Superior temporal gyrus (tissue), 1 donor: ENCODE results near the gene PPP2R2C.

Experiments used
- DNase-seq: peaks from one replicate; pipeline ENCODE4 v3.0.0-alpha.2; 2016; ENCODE audit errors: extremely low spot score

The PPP2R2C gene

DNA sequence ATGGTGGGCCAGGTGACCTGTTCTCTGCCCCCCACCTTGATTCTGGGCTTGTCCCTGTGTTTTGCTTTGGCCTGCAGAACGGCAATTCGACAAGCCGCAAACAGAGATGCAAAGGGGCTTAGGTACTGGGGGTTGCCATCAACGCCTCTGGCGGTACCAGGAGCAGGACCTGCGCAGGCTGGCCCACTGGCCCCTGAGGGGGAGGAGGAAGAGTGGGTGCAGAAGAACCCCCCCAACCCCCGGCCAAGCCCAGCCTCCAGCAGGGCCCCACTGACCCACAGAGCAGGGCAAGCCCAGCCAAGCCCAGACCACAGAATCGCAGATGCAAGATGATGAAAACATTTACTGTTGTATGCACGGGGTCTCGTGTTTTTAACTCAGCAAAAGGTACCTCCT is 89.4 kb downstream of the PPP2R2C start:
- DNase-seq, result no peak

DNA sequence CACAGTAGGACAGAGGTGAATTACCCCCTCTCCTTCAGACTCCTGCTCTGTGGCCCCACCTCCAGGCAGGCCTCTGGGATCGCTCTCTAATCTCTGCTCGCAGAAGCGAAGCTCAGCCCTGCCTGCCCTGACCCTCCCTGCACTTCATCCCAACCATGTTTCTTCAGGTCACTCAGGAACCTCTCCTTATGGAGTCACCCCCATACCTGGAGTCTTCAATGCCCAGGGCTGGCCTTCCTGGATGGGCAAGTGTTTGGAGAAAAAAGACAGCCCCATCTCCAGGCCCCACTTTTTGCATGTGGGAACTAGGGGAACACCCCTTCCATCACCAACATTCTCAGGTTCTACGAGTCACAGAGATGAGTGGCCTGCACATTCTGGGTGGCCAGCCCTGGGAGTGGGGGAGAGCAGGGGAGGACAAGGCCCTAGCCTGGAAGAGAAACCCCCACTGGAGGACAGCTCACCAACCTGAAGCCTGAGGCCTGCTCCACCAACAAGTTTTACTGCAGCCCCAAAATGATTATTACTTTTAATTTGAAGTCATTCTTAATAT is 90.8 kb downstream of the PPP2R2C start:
- DNase-seq, result no peak

DNA sequence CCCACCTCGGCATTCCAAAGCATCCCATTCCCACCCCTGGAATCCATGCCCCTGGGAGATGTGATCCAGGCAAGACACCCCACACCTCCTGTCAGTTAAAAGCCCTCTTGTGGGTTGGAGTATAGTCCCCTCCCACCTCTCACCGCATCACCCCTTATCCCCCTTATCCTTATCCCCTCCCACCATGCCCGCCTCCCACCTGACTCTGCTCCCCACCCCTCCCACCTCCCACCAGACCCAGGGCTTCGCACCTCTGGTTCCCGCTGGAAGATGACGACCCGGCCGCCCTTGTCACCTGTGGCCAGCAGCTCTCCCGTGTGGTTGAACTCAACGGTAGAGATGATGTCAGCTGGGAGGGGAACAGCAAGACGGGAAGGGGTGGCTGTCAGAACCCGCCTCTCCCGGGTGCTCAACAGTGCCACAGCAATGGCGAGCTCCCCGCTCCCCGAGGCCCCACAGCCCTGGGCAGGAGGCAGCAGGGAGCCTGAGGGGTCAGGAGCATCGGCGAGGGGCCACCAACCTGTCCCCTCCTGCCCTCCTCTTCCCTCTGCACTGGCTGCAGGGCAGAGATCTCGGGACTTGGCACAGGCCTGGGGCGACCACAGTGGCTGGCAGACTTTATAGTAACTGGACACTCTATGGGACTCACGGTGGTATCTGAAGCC is 91.5 kb downstream of the PPP2R2C start:
- no peak for DNase-seq

DNA sequence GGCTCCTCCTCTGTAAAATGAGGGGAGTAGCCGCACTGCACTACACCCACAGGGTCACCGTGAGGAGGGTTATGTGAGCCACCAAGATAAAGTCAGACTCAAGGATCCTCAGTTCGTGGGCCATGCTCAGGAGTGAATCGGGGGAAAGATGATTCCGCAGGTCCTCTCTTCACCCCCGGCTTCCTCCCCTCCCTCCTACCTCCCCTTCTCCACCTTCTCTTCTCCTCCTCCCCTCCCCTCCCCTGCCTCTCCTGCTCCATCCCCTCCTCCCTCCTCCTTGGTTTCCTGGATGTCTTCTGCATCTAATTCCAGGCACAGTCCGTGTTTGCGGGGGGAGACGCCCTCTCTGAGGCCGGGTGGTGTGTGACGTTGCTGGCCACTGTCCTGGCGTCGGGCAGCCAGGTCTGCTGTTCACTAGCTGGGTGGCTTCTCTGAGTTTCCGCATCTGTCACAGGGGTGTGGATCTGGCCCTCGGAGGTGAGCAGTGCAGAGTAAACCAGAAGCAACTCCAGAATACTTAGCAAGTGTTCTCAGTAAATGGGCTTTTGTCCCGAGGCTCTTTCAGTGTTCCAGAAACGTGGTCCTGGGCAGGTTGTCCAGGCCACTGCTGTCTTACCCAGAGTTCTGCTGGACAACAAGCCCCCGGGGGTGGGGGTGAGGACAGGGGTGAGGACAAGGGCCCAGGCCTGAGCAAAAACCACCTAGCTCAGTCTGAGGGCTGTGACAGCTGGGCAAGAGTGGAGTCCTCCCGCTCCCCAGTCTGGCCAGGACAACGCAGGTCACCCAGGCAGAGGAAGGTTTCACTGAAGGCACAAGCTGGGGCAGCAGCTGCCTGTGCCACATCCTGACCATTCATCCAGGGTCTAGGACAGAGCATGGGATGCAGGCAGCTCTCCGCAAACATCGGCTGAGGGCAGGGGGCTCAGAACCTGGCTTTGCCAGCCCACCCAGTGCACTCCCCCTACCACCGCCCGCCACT is 92.4 kb downstream of the PPP2R2C start:
- DNase-seq, result no peak

DNA sequence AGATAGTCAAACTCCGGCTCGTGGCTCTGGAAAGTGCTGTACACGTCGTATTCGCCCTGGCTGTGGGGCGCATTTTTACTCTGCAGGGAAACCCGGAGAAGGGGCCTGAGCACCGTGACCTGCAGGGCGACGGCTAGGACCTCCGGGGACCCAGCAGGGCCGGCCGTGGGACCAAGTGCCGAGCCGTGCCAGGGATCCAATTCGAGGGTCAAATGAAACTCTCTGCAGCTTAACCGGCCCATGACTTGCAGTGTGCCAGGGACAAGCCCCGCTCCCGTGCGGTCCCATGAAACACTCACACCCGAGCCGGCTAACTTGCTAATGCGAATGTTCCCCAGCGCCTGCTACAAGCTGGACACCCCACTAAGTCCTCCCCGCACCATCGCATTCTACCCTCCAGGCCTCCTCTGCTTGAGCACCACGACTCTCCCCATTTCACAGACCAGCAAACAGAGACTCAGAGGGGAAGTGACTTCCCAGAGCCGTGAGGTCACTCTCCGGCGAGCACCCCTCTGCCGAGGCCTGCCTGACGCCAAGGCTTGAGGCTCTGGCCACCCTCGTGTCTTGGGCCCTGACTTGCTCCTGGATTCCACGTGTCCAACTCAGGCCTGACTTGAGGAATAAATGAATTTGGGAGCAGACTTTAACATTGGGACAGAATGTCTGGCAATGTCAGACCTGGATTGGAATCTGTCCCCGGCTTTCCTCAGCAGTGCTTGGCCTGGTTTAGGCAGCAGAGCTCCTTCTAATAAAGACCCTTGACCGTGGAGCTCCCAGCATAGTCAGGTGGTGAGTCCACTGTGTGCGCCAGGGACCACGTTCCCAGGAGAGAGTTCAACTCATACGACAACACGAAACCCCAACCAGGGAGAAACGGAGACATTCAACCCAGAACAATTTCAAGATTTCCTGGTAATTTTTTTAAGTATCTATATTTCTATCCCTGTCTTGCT is 93.6 kb downstream of the PPP2R2C start:
- DNase-seq, result no peak

DNA sequence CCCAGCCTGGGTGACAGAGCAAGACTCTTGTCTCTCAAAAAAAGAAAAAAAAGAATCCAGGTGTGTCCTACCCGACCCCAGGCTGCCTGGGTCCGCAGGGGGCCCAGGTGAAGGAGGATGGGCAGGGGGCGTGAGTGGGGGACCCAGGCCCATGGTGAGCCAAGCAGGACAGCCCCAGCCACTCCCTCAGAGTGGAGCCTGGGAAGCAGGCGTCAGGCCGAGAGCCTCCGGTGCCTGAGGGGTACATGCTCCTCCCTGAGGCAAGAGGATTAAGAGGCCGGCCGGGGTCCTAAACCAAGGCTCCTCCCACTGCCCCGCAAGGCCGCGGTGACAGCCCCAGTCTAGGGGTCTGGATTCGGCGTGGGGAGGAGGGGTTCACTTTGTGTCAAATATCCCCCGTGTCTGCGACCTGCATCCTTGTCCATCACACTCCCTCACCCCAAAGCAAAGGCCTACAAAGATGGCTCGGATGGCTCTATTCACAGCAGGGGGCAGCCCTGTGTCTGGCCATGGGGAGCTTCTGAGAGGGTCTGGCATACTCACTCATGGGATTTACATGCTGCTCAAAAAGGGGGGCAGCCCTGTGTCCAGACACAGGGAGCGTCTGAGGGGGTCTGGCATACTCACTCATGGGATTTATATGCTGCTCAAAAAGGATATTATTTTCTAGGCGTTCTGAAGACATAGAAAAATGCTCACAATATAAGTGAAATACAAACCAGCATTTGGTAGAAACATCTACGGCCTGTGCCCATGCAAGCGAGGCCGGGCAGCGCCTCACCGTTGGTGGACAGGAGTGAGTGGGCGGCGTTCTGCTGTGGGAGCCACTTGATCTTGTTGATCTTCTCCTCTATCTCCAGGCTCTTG is 94.6 kb downstream of the PPP2R2C start:
- DNase-seq, result no peak

DNA sequence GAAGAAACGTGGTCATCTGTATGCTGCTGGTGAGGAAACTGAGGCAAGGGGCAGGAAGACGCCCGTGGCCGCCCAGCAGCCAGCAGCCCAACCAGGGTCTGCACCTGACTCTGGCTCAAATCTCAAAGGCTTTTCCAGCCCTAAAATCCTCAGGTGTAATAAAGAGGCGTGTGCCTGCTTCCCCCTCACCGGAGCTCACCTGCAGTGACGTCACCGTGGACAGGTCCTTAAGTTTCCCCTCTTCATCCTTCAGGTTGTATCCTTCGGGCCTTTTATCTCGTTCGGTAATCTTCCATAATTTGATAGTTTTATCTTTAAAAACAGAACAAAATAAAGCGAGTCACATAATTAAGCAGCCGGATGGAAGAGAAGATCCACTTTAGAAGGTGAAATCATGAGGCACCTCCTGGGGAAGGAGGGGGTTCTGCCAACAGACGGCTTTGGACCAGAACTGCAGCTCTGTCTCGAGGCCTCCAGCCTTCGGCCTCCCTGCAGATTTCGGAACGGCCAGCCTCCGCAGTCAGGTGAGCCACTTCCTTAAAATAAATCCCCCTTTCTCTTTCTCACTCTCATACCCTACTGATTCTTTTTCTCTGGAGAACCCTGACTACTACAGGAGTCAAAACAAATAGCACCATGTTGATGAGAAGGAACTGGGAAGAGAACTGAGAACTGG is 96.7 kb downstream of the PPP2R2C start:
- DNase-seq, result no peak

DNA sequence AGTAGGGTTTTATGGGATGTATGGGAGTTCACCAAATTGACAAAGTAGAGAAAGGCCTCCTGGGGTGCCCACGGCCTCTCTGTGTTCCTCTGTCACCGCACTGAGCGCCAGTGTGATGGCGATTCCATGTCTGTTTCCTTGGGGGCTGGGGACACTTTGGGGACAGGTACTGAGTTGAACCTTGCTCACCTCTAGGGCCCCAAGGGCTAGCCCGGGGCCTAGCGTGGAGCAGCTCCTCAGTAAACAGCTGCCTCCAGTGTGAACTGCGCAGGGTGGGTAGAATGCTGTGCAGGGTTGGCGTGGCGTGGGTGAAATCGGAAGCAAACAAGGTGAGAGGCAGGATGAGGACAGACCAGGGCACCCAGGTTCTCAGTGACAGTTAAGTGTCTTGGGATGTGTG is 97.8 kb downstream of the PPP2R2C start:
- DNase-seq, result no peak

DNA sequence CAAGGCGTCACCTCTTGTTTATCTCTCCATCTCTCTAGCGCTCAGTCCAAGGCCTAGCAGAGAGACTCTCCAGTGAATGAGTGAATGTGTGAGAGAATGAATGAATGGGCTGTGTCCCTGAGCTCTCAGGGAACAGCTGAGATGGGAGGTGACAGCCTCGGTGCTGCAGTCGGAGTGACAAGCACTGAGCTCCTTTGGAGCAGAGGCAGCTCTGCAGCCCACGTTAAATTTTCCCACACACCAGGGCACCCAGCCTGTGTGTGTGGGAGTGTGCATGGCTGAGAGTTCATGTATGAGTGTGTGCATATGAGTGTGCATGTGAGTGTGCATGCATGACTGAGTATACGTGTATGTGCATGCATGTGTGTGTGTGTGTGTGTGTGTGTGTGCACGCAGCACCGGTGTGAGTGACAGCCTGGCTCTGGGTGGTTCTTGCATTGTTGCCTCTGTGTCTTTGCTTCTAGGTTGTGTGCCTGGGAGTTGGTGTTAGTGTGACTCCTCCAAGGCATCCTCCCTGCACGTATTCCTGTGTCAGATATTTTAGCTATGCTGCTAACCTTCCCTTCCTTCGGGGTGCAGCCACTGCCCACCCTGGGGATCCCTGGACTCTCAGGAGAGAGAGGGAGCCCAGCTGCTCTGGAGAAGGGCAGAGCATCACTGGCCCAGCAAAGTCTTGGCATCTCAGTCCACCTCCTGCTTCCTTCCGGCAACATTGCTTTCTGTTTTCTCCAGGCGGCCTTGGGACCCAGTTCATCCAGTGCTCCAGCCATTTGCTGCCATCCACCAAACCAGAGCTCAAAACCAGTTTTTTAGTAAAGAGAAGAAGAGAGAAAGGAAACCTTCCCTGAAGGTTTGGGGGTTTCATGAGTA is 98.6 kb downstream of the PPP2R2C start:
- DNase-seq, result no peak

DNA sequence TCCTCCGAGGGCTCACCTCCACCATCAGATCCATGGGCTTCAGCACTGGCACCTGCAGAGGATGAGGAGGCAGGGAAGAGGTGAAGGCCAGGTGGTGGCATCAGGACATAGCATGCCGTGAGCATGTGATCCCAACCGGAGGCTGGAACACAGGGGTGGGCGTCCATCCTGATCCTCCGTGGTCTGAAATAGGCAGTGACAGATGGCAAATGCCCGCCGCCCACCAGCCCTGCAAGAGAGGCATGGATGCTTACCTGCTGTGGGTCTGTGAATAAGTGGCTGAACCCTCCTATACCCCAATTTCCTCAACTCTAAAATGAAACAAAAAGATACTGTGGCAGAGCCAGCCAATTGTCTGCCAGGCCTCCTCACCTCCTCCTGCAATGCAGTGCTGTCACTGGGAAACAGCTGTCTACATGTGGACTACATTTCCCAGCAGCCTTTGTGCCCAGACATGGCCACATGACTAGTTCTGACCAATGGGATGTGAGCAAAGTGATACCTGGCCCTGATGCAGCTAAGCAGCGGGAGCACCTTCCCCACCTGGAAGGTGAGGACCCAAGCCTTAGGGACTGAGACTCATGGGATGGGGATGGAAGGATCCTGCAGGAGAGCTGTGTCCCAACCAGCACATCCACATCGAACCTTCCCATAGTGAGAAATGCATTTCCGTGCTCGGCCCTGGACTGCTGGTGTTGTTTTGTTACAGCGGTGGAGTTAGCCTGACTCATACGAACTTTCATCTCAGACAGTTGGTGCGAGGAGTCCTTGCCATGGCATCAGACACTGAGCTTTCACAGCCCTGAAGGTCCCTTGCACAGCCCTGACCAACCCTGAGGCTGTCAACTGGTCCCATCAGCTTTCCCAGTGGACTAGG is 99.5 kb downstream of the PPP2R2C start:
- DNase-seq, result peak; percentile 75

DNA sequence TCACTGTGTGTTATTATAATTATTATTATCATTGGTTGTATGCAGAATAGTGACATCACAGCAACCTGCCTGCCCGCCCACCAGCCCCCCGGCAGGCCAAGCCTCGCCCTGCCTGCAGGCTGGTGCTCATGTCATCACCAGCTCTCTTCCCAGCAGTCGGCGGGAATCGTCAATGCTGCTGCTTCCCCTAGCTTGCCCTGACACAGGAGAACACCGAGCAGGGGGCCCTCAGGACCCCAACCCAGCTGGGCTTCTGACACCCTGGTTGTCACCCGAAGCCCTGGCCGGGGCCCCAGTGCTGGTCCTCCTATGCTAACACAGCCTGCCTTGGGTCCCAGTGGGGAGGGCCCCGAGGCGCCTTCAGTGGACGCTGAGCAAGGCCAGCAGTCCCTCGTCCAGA is 100.6 kb downstream of the PPP2R2C start:
- DNase-seq, result no peak

DNA sequence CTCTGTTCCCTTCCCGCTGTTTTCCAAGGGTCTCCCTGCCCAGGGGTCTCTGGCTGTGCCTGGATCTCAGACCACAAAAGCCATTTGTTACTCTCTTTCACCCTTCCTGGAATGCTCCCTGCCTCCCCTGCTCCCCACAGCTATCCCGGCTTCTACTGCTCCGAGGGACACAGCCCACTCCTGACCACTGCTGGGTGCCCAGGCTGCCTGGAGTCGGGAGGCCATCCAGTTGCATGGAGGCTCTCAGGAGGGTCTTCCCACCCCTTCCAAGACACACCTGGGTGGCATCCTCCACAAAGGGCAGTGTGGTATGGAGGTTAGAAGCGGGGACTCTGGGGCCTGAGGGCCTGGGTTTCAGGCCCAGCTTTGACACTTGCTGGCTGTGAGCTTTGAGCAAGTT is 101.1 kb downstream of the PPP2R2C start:
- no peak for DNase-seq

DNA sequence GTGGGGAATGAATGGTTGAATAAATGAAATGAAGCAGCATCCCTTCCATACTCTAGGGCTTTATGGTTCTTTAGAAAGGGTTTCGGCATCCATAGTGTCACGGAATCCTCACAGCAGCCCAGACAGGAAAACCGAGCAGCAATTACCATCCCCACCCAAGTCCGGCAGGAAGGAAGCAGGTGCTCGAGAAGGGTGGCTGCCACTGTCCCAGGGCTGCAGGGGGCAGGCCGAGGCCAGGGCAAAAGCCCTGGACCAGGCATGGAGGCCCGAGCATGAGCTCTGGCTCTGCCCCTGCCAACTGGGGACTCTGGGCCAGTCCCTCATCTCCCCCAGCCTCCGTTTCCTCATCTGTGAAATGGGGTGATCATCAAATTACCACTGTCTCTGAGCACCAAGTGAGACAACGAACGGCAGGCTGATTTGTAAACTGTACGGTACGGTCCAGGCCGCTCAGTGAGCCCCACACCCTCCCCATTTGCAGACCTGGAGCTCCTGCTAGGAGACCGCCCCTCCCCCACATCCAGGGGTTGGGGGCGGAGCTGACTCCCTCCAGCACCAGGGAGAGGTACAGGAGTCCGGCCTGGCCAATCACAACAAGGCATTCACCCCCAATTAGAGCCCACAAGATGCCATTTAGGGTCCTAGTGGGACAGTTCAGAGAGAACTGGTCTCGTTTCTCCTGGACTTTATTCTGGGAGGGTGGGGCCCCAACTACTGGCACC is 102.3 kb downstream of the PPP2R2C start:
- no peak for DNase-seq

DNA sequence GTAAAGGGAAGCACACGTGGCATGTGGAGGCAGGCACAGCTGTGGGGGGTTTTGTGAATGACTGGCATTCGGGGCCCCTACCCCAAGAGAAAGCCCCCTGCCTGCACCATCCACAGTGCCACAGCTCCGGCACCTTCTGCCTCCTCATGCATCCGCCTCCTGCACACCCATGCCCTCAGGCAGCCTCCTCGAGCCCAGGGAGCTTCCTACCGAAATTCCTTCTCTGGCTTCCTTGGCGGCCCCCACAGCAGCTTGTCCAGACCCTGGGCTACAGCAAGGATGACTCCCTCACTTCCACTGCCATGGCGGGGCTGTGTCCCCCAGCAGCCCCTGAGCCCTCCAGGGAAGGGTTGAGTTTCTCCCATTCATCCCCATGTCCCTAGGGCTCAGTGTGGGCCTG is 102.9 kb downstream of the PPP2R2C start:
- no peak for DNase-seq

DNA sequence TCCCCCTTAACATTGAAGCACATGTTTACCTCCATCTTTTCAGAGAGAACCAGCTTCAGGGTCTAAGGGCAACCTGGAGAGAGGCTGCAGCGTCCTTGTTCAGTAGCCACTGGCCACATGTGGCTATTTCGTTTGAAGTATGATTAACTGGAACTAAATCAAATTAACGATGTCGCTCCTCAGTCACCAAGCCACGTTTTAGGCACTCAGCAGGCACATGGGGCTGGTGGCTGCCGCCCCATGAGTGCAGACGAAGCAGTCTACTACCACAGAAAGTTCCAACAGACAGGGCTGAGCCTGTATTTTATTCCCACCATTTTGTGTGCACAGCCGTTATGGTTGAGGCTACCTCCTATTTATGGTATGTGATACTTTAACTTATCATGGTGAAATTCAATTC is 103.4 kb downstream of the PPP2R2C start:
- DNase-seq, result no peak

DNA sequence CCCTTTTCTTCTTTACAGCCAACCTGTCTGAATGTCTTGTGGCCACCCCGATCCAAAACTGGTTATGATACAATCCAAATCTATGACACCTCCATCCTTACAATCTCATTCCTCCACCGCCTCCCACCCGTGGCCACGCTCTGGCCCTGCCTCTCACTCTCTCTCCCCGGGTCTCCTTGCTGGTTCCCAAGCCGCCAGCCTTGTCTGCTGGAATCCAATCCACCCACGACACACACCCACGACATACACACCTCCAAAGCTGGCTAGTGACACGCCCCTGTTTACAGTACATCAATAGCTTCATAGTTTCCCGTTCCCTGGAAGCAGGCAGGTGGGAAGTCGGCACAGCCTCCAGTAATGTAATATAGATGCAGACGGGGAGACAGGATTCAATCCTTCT is 103.8 kb downstream of the PPP2R2C start:
- no peak for DNase-seq

DNA sequence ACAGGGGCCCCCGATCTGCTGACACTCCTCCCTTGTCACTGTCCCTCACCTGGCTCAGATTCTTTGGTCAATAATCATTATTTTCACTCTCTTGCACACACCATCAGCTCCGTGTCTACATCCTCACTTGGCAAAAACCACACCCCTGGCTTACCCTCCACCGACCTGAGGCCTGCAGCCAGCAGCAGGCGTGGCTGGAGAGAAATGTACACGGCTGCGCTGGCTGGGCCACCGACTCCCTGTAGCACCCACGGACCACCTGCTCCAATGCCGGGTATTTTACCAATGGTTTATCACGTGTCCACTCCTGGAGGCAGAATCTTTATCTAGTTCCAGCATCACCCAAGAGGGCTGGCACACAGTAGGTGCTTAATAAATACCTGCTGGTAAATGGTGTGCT is 104.3 kb downstream of the PPP2R2C start:
- no peak for DNase-seq
